GM21737 (cell line): ENCODE data around the gene HSPA6.
"Not testable (repeated sequence)": the region's sequence is repeated elsewhere in the genome, so short reads cannot be mapped to it uniquely, and the experiment has no call there.

Source experiments
- ATAC-seq: cut with Tn5 transposase; IDR thresholded peaks from one replicate; pipeline ENCODE4 v1.9.1; 2021; ENCODE audit warnings: mild to moderate bottlenecking, moderate library complexity; ENCODE audit not compliant: unreplicated experiment

Gene HSPA6

GRCh38 chr1:161502641-161503393, 21.5 kb upstream of the HSPA6 start:
- no peak for ATAC-seq

GRCh38 chr1:161503394-161503748, 21.0 kb upstream of the HSPA6 start:
- no peak for ATAC-seq

- no peak for ATAC-seq
These were observed 18.7 kb upstream of the HSPA6 start for GRCh38 chr1:161505686-161506085.

- no peak for ATAC-seq
These were observed 17.8 kb upstream of the HSPA6 start for GRCh38 chr1:161506336-161507223.

GRCh38 chr1:161510477-161510876, 13.9 kb upstream of the HSPA6 start:
- ATAC-seq = no peak

GRCh38 chr1:161511018-161511755, 13.2 kb upstream of the HSPA6 start:
- ATAC-seq = no peak

- ATAC-seq = no peak
These were observed 12.6 kb upstream of the HSPA6 start for GRCh38 chr1:161511756-161512060.

GRCh38 chr1:161512636-161513447, 11.5 kb upstream of the HSPA6 start:
- ATAC-seq = not testable (repeated sequence)

- ATAC-seq = not testable (repeated sequence)
These were observed 10.9 kb upstream of the HSPA6 start for GRCh38 chr1:161513448-161513780.

GRCh38 chr1:161513953-161514352, 10.4 kb upstream of the HSPA6 start:
- not testable (repeated sequence) for ATAC-seq

- not testable (repeated sequence) for ATAC-seq
These were observed 1.1 kb upstream of the HSPA6 start for GRCh38 chr1:161523041-161523816.

- ATAC-seq = peak; percentile 19
These were observed 477 bp downstream of the HSPA6 start for GRCh38 chr1:161524742-161525291.

- not testable (repeated sequence) for ATAC-seq
These were observed 981 bp downstream of the HSPA6 start for GRCh38 chr1:161525321-161525720.

GRCh38 chr1:161525918-161526317, 1.6 kb downstream of the HSPA6 start:
- ATAC-seq = not testable (repeated sequence)

GRCh38 chr1:161528550-161528949, 4.2 kb downstream of the HSPA6 start:
- not testable (repeated sequence) for ATAC-seq

GRCh38 chr1:161529463-161530104, 5.2 kb downstream of the HSPA6 start:
- not testable (repeated sequence) for ATAC-seq

- peak; percentile 25 for ATAC-seq
These were observed 5.8 kb downstream of the HSPA6 start for GRCh38 chr1:161530158-161530557.

GRCh38 chr1:161530671-161531641, 6.6 kb downstream of the HSPA6 start:
- peak; percentile 52 for ATAC-seq
